Measurements from ENCODE around the gene AMOT.
A peak's percentile ranks its signal among the peaks of the same experiment; 100 is the strongest.
"Not testable (repeated sequence)": the region's sequence is repeated elsewhere in the genome, so short reads cannot be mapped to it uniquely, and the experiment has no call there.

AMOT gene

GRCh38 chrX:112840382-112841113, at the start of gene AMOT:
Gene AMOT (minus strand): TSS chrX:112840831. CDS start chrX:112823126, 17,705 bp downstream.
- DNase-seq (ENCODE audit: low read depth), result peak; percentile 35

- no peak for DNase-seq (ENCODE audit: low read depth)
Observed at GRCh38 chrX:112889400-112889799, 48.8 kb upstream of the AMOT start.

- no peak for DNase-seq (ENCODE audit: low read depth)
Observed at GRCh38 chrX:112888916-112889315, 48.3 kb upstream of the AMOT start.

GRCh38 chrX:112877771-112878173, 37.1 kb upstream of the AMOT start:
- no peak for DNase-seq (ENCODE audit: low read depth)

GRCh38 chrX:112874614-112875013, 34.0 kb upstream of the AMOT start:
- no peak for DNase-seq (ENCODE audit: low read depth)

GRCh38 chrX:112874175-112874574, 33.5 kb upstream of the AMOT start:
- DNase-seq (ENCODE audit: low read depth), result peak; percentile 1

GRCh38 chrX:112868586-112868985, 28.0 kb upstream of the AMOT start:
- no peak for DNase-seq (ENCODE audit: low read depth)

GRCh38 chrX:112867570-112867969, 26.9 kb upstream of the AMOT start:
- DNase-seq (ENCODE audit: low read depth), result no peak

GRCh38 chrX:112866175-112866574, 25.5 kb upstream of the AMOT start:
- no peak for DNase-seq (ENCODE audit: low read depth)

- no peak for DNase-seq (ENCODE audit: low read depth)
Observed at GRCh38 chrX:112865464-112866025, 24.9 kb upstream of the AMOT start.

- DNase-seq (ENCODE audit: low read depth), result no peak
Observed at GRCh38 chrX:112863850-112864249, 23.2 kb upstream of the AMOT start.

GRCh38 chrX:112857478-112857878, 16.8 kb upstream of the AMOT start:
- DNase-seq (ENCODE audit: low read depth), result no peak

- DNase-seq (ENCODE audit: low read depth), result not testable (repeated sequence)
Observed at GRCh38 chrX:112854901-112855300, 14.3 kb upstream of the AMOT start.

- no peak for DNase-seq (ENCODE audit: low read depth)
Observed at GRCh38 chrX:112852851-112853250, 12.2 kb upstream of the AMOT start.

GRCh38 chrX:112851806-112852205, 11.2 kb upstream of the AMOT start:
- peak; percentile 34 for DNase-seq (ENCODE audit: low read depth)

- DNase-seq (ENCODE audit: low read depth), result no peak
Observed at GRCh38 chrX:112851161-112851779, 10.6 kb upstream of the AMOT start.

- DNase-seq (ENCODE audit: low read depth), result no peak
Observed at GRCh38 chrX:112849016-112849415, 8.4 kb upstream of the AMOT start.

- DNase-seq (ENCODE audit: low read depth), result no peak
Observed at GRCh38 chrX:112846782-112847181, 6.2 kb upstream of the AMOT start.

GRCh38 chrX:112846187-112846586, 5.6 kb upstream of the AMOT start:
- no peak for DNase-seq (ENCODE audit: low read depth)

GRCh38 chrX:112844250-112844649, 3.6 kb upstream of the AMOT start:
- no peak for DNase-seq (ENCODE audit: low read depth)

GRCh38 chrX:112841820-112842157, 1.2 kb upstream of the AMOT start:
- no peak for DNase-seq (ENCODE audit: low read depth)

- DNase-seq (ENCODE audit: low read depth), result peak; percentile 80
Observed at GRCh38 chrX:112841114-112841819, 636 bp upstream of the AMOT start.

GRCh38 chrX:112839856-112840255, 775 bp downstream of the AMOT start:
- no peak for DNase-seq (ENCODE audit: low read depth)

All from iris pigment epithelial cell (primary cell).